HFFc6 (cell line): ENCODE results near the gene PAPSS2. TPM values are rescaled to one million over a fixed set of nuclear protein-coding genes. Genes with fewer than 3 reads are reported as not detected.
"Not testable (repeated sequence)": the region's sequence is repeated elsewhere in the genome, so short reads cannot be mapped to it uniquely, and the experiment has no call there.

Source experiments
- DNase-seq: peaks from one replicate; pipeline ENCODE4 v3.0.0-alpha.2; 2018
- H3K27ac Mint-ChIP-seq: 2 replicates; pipeline ENCODE4 v1.8.0; 2020; ENCODE audit warnings: mild to moderate bottlenecking, mixed read lengths
- H3K27me3 Mint-ChIP-seq: 2 replicates; pipeline ENCODE4 v1.8.0; 2021; ENCODE audit warnings: mild to moderate bottlenecking, moderate library complexity, mixed read lengths; ENCODE audit not compliant: insufficient read depth
- H3K36me3 Mint-ChIP-seq: 2 replicates; pipeline ENCODE4 v1.8.0; 2021; ENCODE audit warnings: low read depth, mixed read lengths
- H3K4me1 Mint-ChIP-seq: 2 replicates; pipeline ENCODE4 v1.8.0; 2020; ENCODE audit warnings: low read depth, mixed read lengths
- H3K4me3 Mint-ChIP-seq: 2 replicates; pipeline ENCODE4 v1.8.0; 2020; ENCODE audit warnings: mild to moderate bottlenecking, moderate library complexity, mixed read lengths
- H3K9me3 Mint-ChIP-seq: 2 replicates; pipeline ENCODE4 v1.8.0; 2020; ENCODE audit warnings: mild to moderate bottlenecking, mixed read lengths
- CTCF ChIP-seq: fragments of 200-600 bp; sonication (generic); IDR thresholded peaks from 2 replicates; pipeline ENCODE4 v1.5.0; 2021; ENCODE audit warnings: antibody characterized with exemption, mild to moderate bottlenecking
- long read RNA-seq: library from polyadenylated mRNA; unstranded; transcript quantifications from one replicate; pipeline ENCODE4 v2.0.0, GENCODE V29; 2019
- total RNA-seq, 6 experiments: library from RNA; stranded (reverse); fragmentation: NEBNext Ultra II Directional; extraction: Animal tissue kit (Norgen Biotek cat#: 25700); gene quantifications; 2 replicates in 1 of 6; 3 replicates in 5 of 6; pipeline ENCODE4 v1.2.3, GENCODE V29; 2021

Gene PAPSS2
- 100 to 1,000 TPM; 388 to 630 (median 429) TPM for total RNA-seq
- long read RNA-seq, transcript PAPSS2-201 (12 exons, 3,949 nt): major isoform, 342 of 495 reads
- long read RNA-seq, partial matches to known transcripts: 136 of 495 reads
- long read RNA-seq, other reads (novel, unspliced or antisense): 17 of 495 reads

GRCh38 chr10:87659571-87660483 is at the start of gene PAPSS2:
PAPSS2 (plus strand) TSS chr10:87659878; CDS start chr10:87659982, 104 bp downstream.
- H3K27me3 Mint-ChIP-seq: peaks cover 1% of the 10 kb centered on the region
- peaks cover 75% of the 10 kb centered on the region for H3K4me1 Mint-ChIP-seq
- peak within 1 kb of the TSS; percentile 90 for H3K27ac Mint-ChIP-seq
- no peaks in the 10 kb centered on the region for H3K9me3 Mint-ChIP-seq
- H3K36me3 Mint-ChIP-seq: peaks cover 43% of the 10 kb centered on the region
- peak; percentile 50 for DNase-seq
- peak within 1 kb of the TSS; percentile 100 for H3K4me3 Mint-ChIP-seq
- peak; percentile 61 for TF ChIP-seq CTCF

GRCh38 chr10:87611341-87611740 is 48.3 kb upstream of the PAPSS2 start:
- peaks cover 11% of the 10 kb centered on the region for H3K9me3 Mint-ChIP-seq

GRCh38 chr10:87612115-87612514 is 47.6 kb upstream of the PAPSS2 start:
- Mint-ChIP-seq H3K4me3 (no peak overlapping the region), H3K4me1 (peaks cover 4% of the 10 kb centered on the region; the same call in 1 of the 2 replicates), H3K27me3 (peaks cover 11% of the 10 kb centered on the region), H3K36me3 (peaks cover 18% of the 10 kb centered on the region), H3K27ac (no peak overlapping the region), H3K9me3 (peaks cover 11% of the 10 kb centered on the region)
- TF ChIP-seq CTCF: no peak
- DNase-seq: no peak

More at GRCh38 chr10:87611341-87611740, 48.3 kb upstream of the PAPSS2 start:
- H3K4me1 Mint-ChIP-seq, H3K27ac Mint-ChIP-seq, DNase-seq, H3K4me3 Mint-ChIP-seq: not testable (repeated sequence)
- H3K27me3 Mint-ChIP-seq: peaks cover 10% of the 10 kb centered on the region
- H3K36me3 Mint-ChIP-seq: peaks cover 18% of the 10 kb centered on the region

GRCh38 chr10:87613751-87614150 is 45.9 kb upstream of the PAPSS2 start:
- H3K9me3 Mint-ChIP-seq: peaks cover 11% of the 10 kb centered on the region
- H3K27ac Mint-ChIP-seq: no peak overlapping the region
- no peak for TF ChIP-seq CTCF
- H3K4me1 Mint-ChIP-seq: peaks cover 5% of the 10 kb centered on the region
- no peak for DNase-seq
- peaks cover 19% of the 10 kb centered on the region for H3K27me3 Mint-ChIP-seq
- no peak overlapping the region for H3K4me3 Mint-ChIP-seq
- H3K36me3 Mint-ChIP-seq: peaks cover 18% of the 10 kb centered on the region

- Mint-ChIP-seq H3K9me3 (peaks cover 7% of the 10 kb centered on the region), H3K4me1 (peaks cover 6% of the 10 kb centered on the region), H3K27me3 (peaks cover 19% of the 10 kb centered on the region), H3K27ac (no peak overlapping the region), H3K4me3 (no peak overlapping the region), H3K36me3 (peaks cover 15% of the 10 kb centered on the region)
- no peak for DNase-seq
- no peak for TF ChIP-seq CTCF
These were observed 43.8 kb upstream of the PAPSS2 start for GRCh38 chr10:87615856-87616255.

- H3K4me3 Mint-ChIP-seq: no peak overlapping the region
These were observed 42.2 kb upstream of the PAPSS2 start for GRCh38 chr10:87617503-87617902.

More at GRCh38 chr10:87617503-87617902, 42.2 kb upstream of the PAPSS2 start:
- no peak overlapping the region for H3K27ac Mint-ChIP-seq
- no peak for TF ChIP-seq CTCF
- H3K36me3 Mint-ChIP-seq: no peaks in the 10 kb centered on the region
- no peaks in the 10 kb centered on the region for H3K9me3 Mint-ChIP-seq
- DNase-seq: no peak
- H3K27me3 Mint-ChIP-seq: peaks cover 19% of the 10 kb centered on the region
- peaks cover 6% of the 10 kb centered on the region for H3K4me1 Mint-ChIP-seq
